Natural killer cell (primary cell): ENCODE measurements around the gene DAAM2. TPM values are rescaled to one million over a fixed set of nuclear protein-coding genes. Genes with fewer than 3 reads are reported as not detected.

Experiments used
- ATAC-seq, 3 donors: fragments of 150-1000 bp in 2 of 3; fragments of 200-7000 bp in 1 of 3; cut with Tn5 transposase; 1 replicate in 1 of 3; 2 replicates in 2 of 3; pipeline ENCODE4 v1.10.0; 2021; ENCODE audit warnings: mild to moderate bottlenecking in 2 of 3, moderate library complexity in 2 of 3
- DNase-seq, 2 donors: peaks; one replicate each; pipeline versions ENCODE4 v3.0.0 to v3.0.0-alpha.2; 2013 to 2021; ENCODE audit warnings: mixed read lengths in 1 of 2
- H3K27ac ChIP-seq: one replicate; pipeline ENCODE4 v1.5.1; 2013; ENCODE audit warnings: mild to moderate bottlenecking, low read length
- H3K27me3 ChIP-seq: one replicate; pipeline ENCODE4 v1.6.1; 2013; ENCODE audit warnings: low read length; ENCODE audit not compliant: control insufficient read depth, insufficient read depth
- H3K36me3 ChIP-seq: one replicate; pipeline ENCODE4 v1.6.1; 2013; ENCODE audit warnings: low read length; ENCODE audit not compliant: control insufficient read depth, insufficient read depth
- H3K4me1 ChIP-seq: one replicate; pipeline ENCODE4 v1.6.1; 2013; ENCODE audit warnings: low read length; ENCODE audit not compliant: control insufficient read depth, insufficient read depth
- H3K4me3 ChIP-seq: one replicate; pipeline ENCODE4 v1.5.1; 2013; ENCODE audit warnings: low read length
- H3K9me3 ChIP-seq: one replicate; pipeline ENCODE4 v1.6.1; 2013; ENCODE audit warnings: low read length; ENCODE audit not compliant: control insufficient read depth, insufficient read depth
- H3K27ac Mint-ChIP-seq, 2 donors: one replicate each; pipeline ENCODE4 v1.8.0; 2022; ENCODE audit warnings: mild to moderate bottlenecking in 2 of 2, mixed read lengths in 2 of 2, moderate library complexity in 1 of 2
- H3K27me3 Mint-ChIP-seq, 2 donors: one replicate each; pipeline ENCODE4 v1.8.0; 2022; ENCODE audit warnings: low read depth in 2 of 2, mixed read lengths in 2 of 2
- H3K36me3 Mint-ChIP-seq: one replicate; pipeline ENCODE4 v1.8.0; 2022; ENCODE audit warnings: mixed read lengths
- H3K4me1 Mint-ChIP-seq, 2 donors: one replicate each; pipeline ENCODE4 v1.8.0; 2022; ENCODE audit warnings: mixed read lengths in 2 of 2
- H3K4me3 Mint-ChIP-seq: one replicate; pipeline ENCODE4 v1.8.0; 2022; ENCODE audit warnings: mild to moderate bottlenecking, moderate library complexity, mixed read lengths
- H3K9me3 Mint-ChIP-seq, 2 donors: one replicate each; pipeline ENCODE4 v1.8.0; 2022; ENCODE audit warnings: mixed read lengths in 2 of 2
- WGBS: methylation state at CpG from one replicate; pipeline ENCODE4 v1.1.7; 2013; ENCODE audit warnings: missing lambda C conversion rate; ENCODE audit not compliant: insufficient coverage; 5-methylcytosine and 5-hydroxymethylcytosine counted together
- intact Hi-C: fragments of 100-400 bp; cut with micrococcal nuclease; formaldehyde crosslinking; loops from one replicate; pipeline ENCODE4 v1.14.2; 2022
- total RNA-seq, 4 donors: library from RNA; stranded (reverse); fragments of 120-200 nt in 1 of 4; gene quantifications; one replicate each; pipeline versions ENCODE4 v1.2.3 to v1.2.4, GENCODE V29; 2013 to 2022
- TF ChIP-seq, protein P1 (sequence below): fragments of 200-600 bp; IDR thresholded peaks from one replicate; pipeline ENCODE4 v1.8.0; 2022; ENCODE audit warnings: antibody characterized with exemption

DAAM2 gene
- total RNA-seq, 3 donors from 2014 or later (not counting 1 experiment from before 2014, with no cell fraction given) = not detected

- DNase-seq (no peak), ATAC-seq (no peak)
- no peak overlapping the region for H3K27ac Mint-ChIP-seq
- no peak overlapping the region for H3K27ac ChIP-seq
- H3K36me3 ChIP-seq = no peaks in the 10 kb centered on the region
- no peak overlapping the region for H3K4me3 ChIP-seq
- intact Hi-C loops = no loop called here
- 90% methylated on average over 7 of the region's 7 CpGs for WGBS
- peaks cover 22 to 64% of the 10 kb centered on the region in 2 donors for H3K27me3 Mint-ChIP-seq
- H3K4me3 Mint-ChIP-seq = no peak overlapping the region
- H3K4me1 ChIP-seq = no peaks in the 10 kb centered on the region
- no peaks in the 10 kb centered on the region for H3K4me1 Mint-ChIP-seq
- no peaks in the 10 kb centered on the region for H3K9me3 ChIP-seq
- H3K9me3 Mint-ChIP-seq = no peaks in the 10 kb centered on the region
- no peaks in the 10 kb centered on the region for H3K36me3 Mint-ChIP-seq
- TF ChIP-seq, protein P1, sequence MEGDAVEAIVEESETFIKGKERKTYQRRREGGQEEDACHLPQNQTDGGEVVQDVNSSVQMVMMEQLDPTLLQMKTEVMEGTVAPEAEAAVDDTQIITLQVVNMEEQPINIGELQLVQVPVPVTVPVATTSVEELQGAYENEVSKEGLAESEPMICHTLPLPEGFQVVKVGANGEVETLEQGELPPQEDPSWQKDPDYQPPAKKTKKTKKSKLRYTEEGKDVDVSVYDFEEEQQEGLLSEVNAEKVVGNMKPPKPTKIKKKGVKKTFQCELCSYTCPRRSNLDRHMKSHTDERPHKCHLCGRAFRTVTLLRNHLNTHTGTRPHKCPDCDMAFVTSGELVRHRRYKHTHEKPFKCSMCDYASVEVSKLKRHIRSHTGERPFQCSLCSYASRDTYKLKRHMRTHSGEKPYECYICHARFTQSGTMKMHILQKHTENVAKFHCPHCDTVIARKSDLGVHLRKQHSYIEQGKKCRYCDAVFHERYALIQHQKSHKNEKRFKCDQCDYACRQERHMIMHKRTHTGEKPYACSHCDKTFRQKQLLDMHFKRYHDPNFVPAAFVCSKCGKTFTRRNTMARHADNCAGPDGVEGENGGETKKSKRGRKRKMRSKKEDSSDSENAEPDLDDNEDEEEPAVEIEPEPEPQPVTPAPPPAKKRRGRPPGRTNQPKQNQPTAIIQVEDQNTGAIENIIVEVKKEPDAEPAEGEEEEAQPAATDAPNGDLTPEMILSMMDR = no peak
- H3K27me3 ChIP-seq = no peaks in the 10 kb centered on the region
These were observed 63.3 kb downstream of the DAAM2 start for GRCh38 chr6:39855356-39855995.

GRCh38 chr6:39859025-39859424, 66.8 kb downstream of the DAAM2 start:
- 100% methylated on average over 2 of the region's 2 CpGs for WGBS
- Mint-ChIP-seq H3K27ac (no peak overlapping the region), H3K4me1 (no peaks in the 10 kb centered on the region), H3K27me3 (peaks cover 23 to 55% of the 10 kb centered on the region in 2 donors), H3K4me3 (no peak overlapping the region), H3K36me3 (no peaks in the 10 kb centered on the region), H3K9me3 (no peaks in the 10 kb centered on the region)
- no peaks in the 10 kb centered on the region for H3K4me1 ChIP-seq
- intact Hi-C loops = no loop called here
- DNase-seq (no peak), ATAC-seq (no peak)
- no peaks in the 10 kb centered on the region for H3K36me3 ChIP-seq
- TF ChIP-seq, protein P1 = no peak
- H3K4me3 ChIP-seq = no peak overlapping the region
- H3K27ac ChIP-seq = no peak overlapping the region
- no peaks in the 10 kb centered on the region for H3K27me3 ChIP-seq
- H3K9me3 ChIP-seq = no peaks in the 10 kb centered on the region

DNA sequence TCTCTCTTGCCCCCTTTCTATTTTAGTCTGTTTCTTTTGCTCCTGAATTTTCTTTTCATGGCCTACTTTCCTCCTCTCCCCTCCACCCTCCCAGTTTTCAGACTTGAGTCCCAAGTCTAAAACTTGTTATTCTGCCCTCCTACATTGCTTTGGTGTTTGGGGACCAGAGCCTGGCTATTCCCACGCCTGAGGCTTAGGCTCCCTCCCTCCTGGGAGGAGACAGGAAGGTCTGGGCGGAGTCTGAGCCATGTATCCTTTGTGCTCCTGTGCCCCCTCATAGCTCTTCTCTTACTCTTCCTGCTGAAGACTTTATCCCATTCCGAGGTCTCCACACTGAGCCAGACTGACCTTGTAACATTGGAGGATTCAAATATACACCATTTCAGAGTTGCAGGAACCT, 69.5 kb downstream of the DAAM2 start:
- Histone ChIP-seq H3K4me3 (no peak overlapping the region), H3K9me3 (no peaks in the 10 kb centered on the region), H3K36me3 (no peaks in the 10 kb centered on the region), H3K27ac (no peak overlapping the region), H3K4me1 (no peaks in the 10 kb centered on the region), H3K27me3 (no peaks in the 10 kb centered on the region)
- Mint-ChIP-seq H3K4me1 (no peaks in the 10 kb centered on the region), H3K27ac (no peak overlapping the region), H3K36me3 (no peaks in the 10 kb centered on the region), H3K9me3 (no peaks in the 10 kb centered on the region), H3K27me3 (peaks cover 23 to 46% of the 10 kb centered on the region in 2 donors), H3K4me3 (no peak overlapping the region)
- intact Hi-C loops = loop anchor here (10.0 kb wide), 1 partner anchor 963 kb away; no protein-coding TSS in a partner anchor
- ATAC-seq (no peak), DNase-seq (no peak)
- WGBS = 77% methylated on average over 3 of the region's 3 CpGs
- TF ChIP-seq, protein P1 = no peak
